OCI-LY1 (cell line): Measurements from ENCODE around the gene GHRL.

Experiments
- EZH2 ChIP-seq: fragments of 200-600 bp; sonication (generic), shearing (Covaris generic); IDR thresholded peaks from 2 replicates; pipeline ENCODE4 v1.8.0; 2017; ENCODE audit warnings: borderline replicate concordance, mixed run types, mild to moderate bottlenecking, antibody characterized with exemption, low read length, moderate library complexity, mixed read lengths
- TF ChIP-seq, protein P1 (sequence below): fragments of 200-600 bp; sonication (generic), shearing (Covaris generic); IDR thresholded peaks from 2 replicates; pipeline ENCODE4 v1.5.1; 2017; ENCODE audit warnings: mild to moderate bottlenecking, antibody characterized with exemption, low read length, moderate library complexity, mixed read lengths

DNA sequence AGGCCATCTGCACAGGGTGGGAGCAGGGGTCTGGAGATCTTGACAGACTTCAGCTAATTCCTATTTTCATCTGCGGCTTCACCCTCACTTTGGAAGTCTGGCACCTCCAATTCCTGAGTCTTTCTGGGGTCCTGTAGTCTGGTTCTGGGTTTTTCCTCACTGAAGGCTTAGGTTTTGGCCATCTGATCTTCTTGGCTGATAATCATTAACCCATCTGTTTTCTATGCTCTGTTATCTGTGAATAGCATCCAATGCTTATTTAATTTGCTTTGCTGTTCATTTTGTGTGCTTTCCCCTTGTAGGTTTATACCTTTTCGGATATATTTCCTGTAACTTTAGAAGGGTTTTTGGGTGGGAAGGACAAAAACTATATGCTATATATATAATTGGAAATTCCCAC, 26.9 kb downstream of the GHRL start:
- TF ChIP-seq, protein P1, sequence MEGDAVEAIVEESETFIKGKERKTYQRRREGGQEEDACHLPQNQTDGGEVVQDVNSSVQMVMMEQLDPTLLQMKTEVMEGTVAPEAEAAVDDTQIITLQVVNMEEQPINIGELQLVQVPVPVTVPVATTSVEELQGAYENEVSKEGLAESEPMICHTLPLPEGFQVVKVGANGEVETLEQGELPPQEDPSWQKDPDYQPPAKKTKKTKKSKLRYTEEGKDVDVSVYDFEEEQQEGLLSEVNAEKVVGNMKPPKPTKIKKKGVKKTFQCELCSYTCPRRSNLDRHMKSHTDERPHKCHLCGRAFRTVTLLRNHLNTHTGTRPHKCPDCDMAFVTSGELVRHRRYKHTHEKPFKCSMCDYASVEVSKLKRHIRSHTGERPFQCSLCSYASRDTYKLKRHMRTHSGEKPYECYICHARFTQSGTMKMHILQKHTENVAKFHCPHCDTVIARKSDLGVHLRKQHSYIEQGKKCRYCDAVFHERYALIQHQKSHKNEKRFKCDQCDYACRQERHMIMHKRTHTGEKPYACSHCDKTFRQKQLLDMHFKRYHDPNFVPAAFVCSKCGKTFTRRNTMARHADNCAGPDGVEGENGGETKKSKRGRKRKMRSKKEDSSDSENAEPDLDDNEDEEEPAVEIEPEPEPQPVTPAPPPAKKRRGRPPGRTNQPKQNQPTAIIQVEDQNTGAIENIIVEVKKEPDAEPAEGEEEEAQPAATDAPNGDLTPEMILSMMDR, result no peak
- TF ChIP-seq EZH2, result no peak
